IMR-90 (cell line): Measurements from ENCODE around the gene THAP9. TPM values are rescaled to one million over a fixed set of nuclear protein-coding genes. Genes with fewer than 3 reads are reported as not detected.
"Not testable (repeated sequence)": the region's sequence is repeated elsewhere in the genome, so short reads cannot be mapped to it uniquely, and the experiment has no call there.

Source experiments
- ATAC-seq: fragments of 200-7000 bp; cut with Tn5 transposase; 2 replicates; pipeline ENCODE4 v1.9.1; 2020; ENCODE audit warnings: low read depth, mild to moderate bottlenecking, moderate library complexity
- BruUV-seq: library from RNA; stranded (reverse); fragments of 400-500 nt; replicated peaks from 2 replicates; lab custom pipeline; 2021; lab: Mats Ljungman, UMichigan
- CTCF ChIA-PET: fragments of 300-600 bp; formaldehyde crosslinking; extraction: SDS; loops from one replicate; lab custom pipeline; 2021; ENCODE audit warnings: antibody characterized with exemption; lab: Yijun Ruan, JAX
- POLR2A ChIA-PET: fragments of 300-600 bp; sonication (Branson Sonifier 250); formaldehyde crosslinking; loops from one replicate; lab custom pipeline; 2022; ENCODE audit warnings: antibody characterized with exemption; ENCODE audit not compliant: unreplicated experiment; lab: Charles Lee
- DNase-seq: peaks from one replicate; pipeline ENCODE4 v3.0.0; 2013
- H2AFZ ChIP-seq: replicated peaks from 2 replicates; pipeline ENCODE3; 2013; ENCODE audit warnings: low read length, mild to moderate bottlenecking; ENCODE audit not compliant: poor library complexity
- H2AK5ac ChIP-seq: 2 replicates; pipeline ENCODE4 v1.6.1; 2013; ENCODE audit warnings: low read depth, low read length, inconsistent platforms
- H2AK9ac ChIP-seq: replicated peaks from 2 replicates; pipeline ENCODE3; 2013; ENCODE audit warnings: mild to moderate bottlenecking, low read depth, low read length, moderate library complexity; ENCODE audit not compliant: poor library complexity
- H2BK120ac ChIP-seq: 2 replicates; pipeline ENCODE4 v1.6.1; 2013; ENCODE audit warnings: low read depth, low read length, inconsistent platforms
- H2BK15ac ChIP-seq: 3 replicates; pipeline ENCODE4 v1.6.1; 2013; ENCODE audit warnings: low read depth, low read length, inconsistent platforms
- H2BK20ac ChIP-seq: 2 replicates; pipeline ENCODE4 v1.6.1; 2013; ENCODE audit warnings: low read depth, mild to moderate bottlenecking, inconsistent platforms, low read length, moderate library complexity
- H2BK5ac ChIP-seq: 2 replicates; pipeline ENCODE4 v1.6.1; 2013; ENCODE audit warnings: mild to moderate bottlenecking, low read depth, low read length, inconsistent platforms; ENCODE audit not compliant: poor library complexity, severe bottlenecking
- H3K14ac ChIP-seq: replicated peaks from 2 replicates; pipeline ENCODE4 v1.6.1; 2013; ENCODE audit warnings: low read depth, low read length, inconsistent platforms
- H3K18ac ChIP-seq: 2 replicates; pipeline ENCODE4 v1.6.1; 2013; ENCODE audit warnings: low read depth, low read length, control low read depth
- H3K23ac ChIP-seq: 2 replicates; pipeline ENCODE4 v1.6.1; 2013; ENCODE audit warnings: low read depth, low read length, inconsistent platforms
- H3K27ac ChIP-seq: 2 replicates; pipeline ENCODE4 v1.5.1; 2013; ENCODE audit warnings: mild to moderate bottlenecking, control low read depth, low read length; ENCODE audit not compliant: insufficient read depth
- H3K27me3 ChIP-seq: 2 replicates; pipeline ENCODE4 v1.6.1; 2013; ENCODE audit warnings: low read length; ENCODE audit not compliant: control insufficient read depth, insufficient read depth
- H3K36me3 ChIP-seq: 2 replicates; pipeline ENCODE4 v1.6.1; 2013; ENCODE audit warnings: low read length, mixed read lengths; ENCODE audit not compliant: control insufficient read depth, insufficient read depth
- H3K4ac ChIP-seq: 2 replicates; pipeline ENCODE4 v1.6.1; 2013; ENCODE audit warnings: low read depth, low read length, inconsistent platforms
- H3K4me1 ChIP-seq: 2 replicates; pipeline ENCODE4 v1.6.1; 2013; ENCODE audit warnings: low read length, mixed read lengths; ENCODE audit not compliant: control insufficient read depth, insufficient read depth
- H3K4me2 ChIP-seq: 2 replicates; pipeline ENCODE4 v1.6.1; 2013; ENCODE audit warnings: low read depth, mild to moderate bottlenecking, control low read depth, low read length, moderate library complexity
- H3K4me3 ChIP-seq: 2 replicates; pipeline ENCODE4 v1.5.1; 2013; ENCODE audit warnings: low read depth, mild to moderate bottlenecking, control low read depth, low read length, moderate library complexity; ENCODE audit not compliant: insufficient read depth
- H3K56ac ChIP-seq: 2 replicates; pipeline ENCODE4 v1.6.1; 2013; ENCODE audit warnings: low read length, inconsistent platforms; ENCODE audit not compliant: insufficient read depth; ENCODE audit errors: extremely low read depth
- H3K79me1 ChIP-seq, 2 experiments: 2 replicates each; pipeline ENCODE4 v1.6.1; 2013; ENCODE audit warnings: low read length in 2 of 2, inconsistent platforms in 1 of 2, low read depth in 1 of 2
- H3K9ac ChIP-seq: 2 replicates; pipeline ENCODE4 v1.6.1; 2013; ENCODE audit warnings: low read depth, low read length, control low read depth
- H3K9me1 ChIP-seq: 2 replicates; pipeline ENCODE4 v1.6.1; 2013; ENCODE audit warnings: low read length, inconsistent platforms; ENCODE audit not compliant: insufficient read depth
- H3K9me3 ChIP-seq: 2 replicates; pipeline ENCODE4 v1.6.1; 2013; ENCODE audit warnings: low read length; ENCODE audit not compliant: control insufficient read depth, insufficient read depth
- H4K20me1 ChIP-seq: 2 replicates; pipeline ENCODE4 v1.6.1; 2013; ENCODE audit warnings: low read length, inconsistent platforms; ENCODE audit not compliant: insufficient read depth
- H4K5ac ChIP-seq: 2 replicates; pipeline ENCODE4 v1.6.1; 2013; ENCODE audit warnings: mild to moderate bottlenecking, low read depth, low read length, control low read depth
- H4K8ac ChIP-seq, 2 experiments: 2 replicates each; pipeline ENCODE4 v1.6.1; 2013; ENCODE audit warnings: low read depth in 2 of 2, low read length in 2 of 2, control low read depth in 1 of 2, inconsistent platforms in 1 of 2
- H4K91ac ChIP-seq: 2 replicates; pipeline ENCODE4 v1.6.1; 2013; ENCODE audit warnings: low read depth, low read length, inconsistent platforms; ENCODE audit not compliant: insufficient read depth
- WGBS, 2 experiments: methylation state at CpG; one replicate each; pipeline versions ENCODE4 v1.1.5 to v1.1.7; 2013; ENCODE audit warnings: missing lambda C conversion rate in 2 of 2; ENCODE audit not compliant: insufficient read length in 1 of 2; ENCODE audit errors: extremely low coverage in 2 of 2; 5-methylcytosine and 5-hydroxymethylcytosine counted together
- dilution Hi-C: fragments of 300-500 bp; cut with HindIII; formaldehyde crosslinking; loops from one replicate; pipeline ENCODE4 v1.14.3; 2018; ENCODE audit warnings: low sequenced_read_pairs; ENCODE audit not compliant: unreplicated experiment
- in situ Hi-C: fragments of 300-500 bp; cut with MboI; formaldehyde crosslinking; loops from 3 replicates; pipeline ENCODE4 v1.14.3; 2019; ENCODE audit warnings: low sequenced_read_pairs, inconsistent platforms, mixed read lengths
- intact Hi-C: fragments of 100-400 bp; cut with micrococcal nuclease; formaldehyde crosslinking; loops from 2 replicates; pipeline ENCODE4 v1.10.0; 2022
- polyA plus RNA-seq, 3 experiments: library from polyadenylated mRNA; depleted of rRNA; stranded (reverse); fragments of >200 nt; gene quantifications; 2 replicates each; pipeline ENCODE4 v1.2.3, GENCODE V29; 2012; ENCODE audit warnings: low replicate concordance in 1 of 3
- total RNA-seq: library from RNA; depleted of rRNA; stranded (reverse); fragments of >200 nt; gene quantifications from 2 replicates; pipeline ENCODE4 v1.2.3, GENCODE V29; 2012

The THAP9 gene
- total and polyA plus RNA-seq, 2 of the 4 experiments (the other 2 are of a cell fraction) = 0.86 to 2.9 TPM

- in situ Hi-C loops, H3K9ac ChIP-seq: not testable (repeated sequence)
These were observed 13.4 kb downstream of the THAP9 start for GRCh38 chr4:82913968-82914367.

More at GRCh38 chr4:82913968-82914367, 13.4 kb downstream of the THAP9 start:
- H3K4ac ChIP-seq, H2AK5ac ChIP-seq, DNase-seq, POLR2A ChIA-PET, H3K4me3 ChIP-seq, dilution Hi-C loops, H4K8ac ChIP-seq, H2BK15ac ChIP-seq, H3K79me1 ChIP-seq, H3K14ac ChIP-seq, H2AFZ ChIP-seq, H3K18ac ChIP-seq, H3K9me1 ChIP-seq, H4K5ac ChIP-seq, ATAC-seq, H3K4me1 ChIP-seq, H3K23ac ChIP-seq, H2BK120ac ChIP-seq, H4K91ac ChIP-seq, intact Hi-C loops, H2BK5ac ChIP-seq, H4K20me1 ChIP-seq, H2AK9ac ChIP-seq, H3K56ac ChIP-seq, H3K36me3 ChIP-seq, H3K27me3 ChIP-seq, BruUV-seq, H3K4me2 ChIP-seq, H3K27ac ChIP-seq, H2BK20ac ChIP-seq, H3K9me3 ChIP-seq: not testable (repeated sequence)
- CTCF ChIA-PET = interaction anchor here (0.6 kb wide), 1 partner anchor 15 kb away, joined by 3 read pairs; no protein-coding TSS in a partner anchor
- whole genome bisulfite sequencing, 2 experiments = no CpG with 5 or more reads among the region's 2 CpGs
